Stimulated activated naive CD8-positive, alpha-beta T cell treated with anti-CD3 and anti-CD28 coated beads, Interleukin-15, amount 100 ng/mL, for 72 hours (primary cell): ENCODE measurements around the gene CDKAL1.
A peak's percentile ranks its signal among the peaks of the same experiment; 100 is the strongest.
"Not testable (repeated sequence)": the region's sequence is repeated elsewhere in the genome, so short reads cannot be mapped to it uniquely, and the experiment has no call there.

Experiments
- ATAC-seq: fragments of 150-1000 bp; cut with Tn5 transposase; 2 replicates; pipeline ENCODE4 v1.10.0; 2021; ENCODE audit warnings: mild to moderate bottlenecking, moderate library complexity
- DNase-seq, 2 donors: peaks; one replicate each; pipeline ENCODE4 v3.0.0; 2021 to 2022
- H3K27ac Mint-ChIP-seq, 2 donors: one replicate each; pipeline ENCODE4 v1.8.0; 2022; ENCODE audit warnings: mild to moderate bottlenecking in 2 of 2, mixed read lengths in 2 of 2, moderate library complexity in 2 of 2
- H3K27me3 Mint-ChIP-seq: one replicate; pipeline ENCODE4 v1.8.0; 2022; ENCODE audit warnings: mixed read lengths
- H3K4me1 Mint-ChIP-seq: one replicate; pipeline ENCODE4 v1.8.0; 2022; ENCODE audit warnings: mild to moderate bottlenecking, mixed read lengths
- H3K4me3 Mint-ChIP-seq, 2 donors: one replicate each; pipeline ENCODE4 v1.8.0; 2022; ENCODE audit warnings: mild to moderate bottlenecking in 2 of 2, mixed read lengths in 2 of 2, moderate library complexity in 1 of 2
- H3K9me3 Mint-ChIP-seq, 2 donors: one replicate each; pipeline ENCODE4 v1.8.0; 2022; ENCODE audit warnings: mixed read lengths in 2 of 2

CDKAL1 gene

DNA sequence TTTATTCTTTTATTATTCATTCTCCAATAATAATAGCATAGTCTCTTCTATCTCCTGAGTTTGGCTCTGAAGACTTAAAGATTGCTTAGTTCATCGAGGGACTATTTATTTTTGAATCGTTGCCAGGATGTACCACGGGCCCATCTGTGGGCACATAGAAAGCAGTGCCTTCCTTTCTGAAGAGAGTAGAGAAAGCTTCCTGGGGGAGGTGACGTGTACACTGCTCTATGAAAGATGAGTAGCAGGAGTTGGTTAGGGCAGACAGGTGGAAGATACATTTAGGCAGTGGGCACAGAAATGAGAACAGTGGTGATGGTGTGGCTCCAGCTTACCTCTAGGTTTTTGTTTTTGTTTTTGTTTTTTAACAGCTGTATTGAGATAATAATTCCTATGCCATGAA, 98.4 kb downstream of the CDKAL1 start:
- ATAC-seq: peak; percentile 66
- Mint-ChIP-seq H3K4me3 (no peak overlapping the region), H3K9me3 (peaks cover 0 to 7% of the 10 kb centered on the region in 2 donors), H3K27ac (peak overlapping the region in 1 of 2 donors; percentile 11), H3K4me1 (peaks cover 50% of the 10 kb centered on the region), H3K27me3 (no peaks in the 10 kb centered on the region)
- DNase-seq: no peak

DNA sequence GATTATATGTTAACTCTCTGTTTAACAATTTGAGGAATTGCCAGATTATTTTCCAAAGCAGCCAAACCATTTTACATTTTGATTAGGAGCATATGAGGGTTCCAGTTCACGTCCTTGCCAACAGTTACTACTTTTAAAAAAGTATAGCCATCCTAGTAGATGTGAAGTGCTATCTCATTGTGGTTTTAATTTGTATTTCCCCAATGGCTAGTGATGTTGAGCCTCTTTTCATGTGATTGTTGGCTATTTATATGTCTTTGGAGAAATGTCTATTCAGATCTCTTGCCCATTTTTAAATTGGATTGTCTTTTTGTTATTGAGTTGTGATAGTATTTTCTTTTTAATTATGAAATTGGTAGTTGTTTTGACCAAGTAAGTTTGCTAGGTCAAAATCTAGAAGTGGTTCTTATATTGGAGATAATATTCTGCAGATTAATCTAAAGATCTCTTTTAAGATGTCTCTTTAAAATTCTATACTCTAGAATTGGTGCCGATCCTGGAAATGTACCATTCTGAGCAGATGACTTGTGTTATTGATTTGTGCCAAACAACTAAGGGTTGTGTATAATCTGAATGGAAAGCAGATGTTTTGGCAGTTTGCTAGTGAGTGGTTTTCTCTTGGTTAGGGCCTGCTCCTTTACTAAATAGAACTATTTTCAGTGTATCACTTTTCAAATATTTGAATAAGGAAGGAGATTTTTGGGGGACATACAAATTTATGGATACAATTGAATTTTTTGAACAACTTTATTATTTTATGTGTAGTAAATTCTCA, 99.5 kb downstream of the CDKAL1 start:
- no peak overlapping the region for H3K27ac Mint-ChIP-seq
- H3K9me3 Mint-ChIP-seq: peaks cover 0 to 7% of the 10 kb centered on the region in 2 donors
- DNase-seq (no peak), ATAC-seq (no peak)
- no peak overlapping the region for H3K4me3 Mint-ChIP-seq
- H3K4me1 Mint-ChIP-seq: peaks cover 48% of the 10 kb centered on the region
- no peaks in the 10 kb centered on the region for H3K27me3 Mint-ChIP-seq

DNA sequence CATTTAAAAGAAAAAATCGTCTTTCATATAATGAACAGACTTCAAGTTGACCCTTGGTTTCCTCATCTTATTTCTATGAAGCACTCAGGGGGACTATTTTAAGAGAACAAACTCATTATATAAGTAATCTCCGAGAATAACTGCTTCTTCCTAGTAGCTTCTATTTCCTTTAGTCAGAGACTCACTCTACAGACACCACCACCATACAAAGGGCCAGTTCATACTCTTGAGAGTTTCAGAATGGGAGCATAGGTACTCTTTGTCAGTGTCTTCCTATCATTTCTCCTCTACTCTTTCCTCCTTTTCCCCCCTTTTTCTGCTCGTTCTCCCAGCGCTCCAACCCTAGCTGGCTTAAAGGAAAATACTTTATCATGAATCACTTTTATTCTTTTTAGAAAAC, 104.9 kb downstream of the CDKAL1 start:
- no peak overlapping the region for H3K4me3 Mint-ChIP-seq

DNA sequence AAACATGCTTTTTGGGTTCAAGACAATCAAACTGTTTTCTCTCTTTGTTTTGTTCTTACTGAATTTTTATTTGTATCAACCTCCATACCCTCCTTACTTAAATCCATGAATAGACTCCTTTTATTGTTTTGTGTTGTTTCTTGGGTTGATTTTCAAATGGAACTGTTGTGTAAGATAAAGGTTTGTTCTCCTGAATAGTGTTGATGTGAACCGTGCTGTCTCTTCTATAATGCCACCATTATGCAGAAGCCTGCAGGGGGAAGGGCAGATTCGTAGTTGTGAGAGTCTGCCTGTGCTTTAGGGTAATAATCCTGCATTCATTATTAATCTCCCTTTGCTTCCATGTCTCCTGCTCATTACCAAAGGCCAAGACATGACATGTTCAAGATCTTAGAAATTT, 105.9 kb downstream of the CDKAL1 start:
- Mint-ChIP-seq H3K9me3 (no peaks in the 10 kb centered on the region), H3K4me3 (no peak overlapping the region), H3K4me1 (no peaks in the 10 kb centered on the region), H3K27me3 (no peaks in the 10 kb centered on the region), H3K27ac (no peak overlapping the region)
- ATAC-seq (no peak), DNase-seq (no peak)

More for the DNA sequence above, 104.9 kb downstream of the CDKAL1 start:
- Mint-ChIP-seq H3K27me3 (no peaks in the 10 kb centered on the region), H3K9me3 (peaks cover 0 to 5% of the 10 kb centered on the region in 2 donors), H3K4me1 (peaks cover 4% of the 10 kb centered on the region), H3K27ac (no peak overlapping the region)
- DNase-seq: no peak
- ATAC-seq: no peak

DNA sequence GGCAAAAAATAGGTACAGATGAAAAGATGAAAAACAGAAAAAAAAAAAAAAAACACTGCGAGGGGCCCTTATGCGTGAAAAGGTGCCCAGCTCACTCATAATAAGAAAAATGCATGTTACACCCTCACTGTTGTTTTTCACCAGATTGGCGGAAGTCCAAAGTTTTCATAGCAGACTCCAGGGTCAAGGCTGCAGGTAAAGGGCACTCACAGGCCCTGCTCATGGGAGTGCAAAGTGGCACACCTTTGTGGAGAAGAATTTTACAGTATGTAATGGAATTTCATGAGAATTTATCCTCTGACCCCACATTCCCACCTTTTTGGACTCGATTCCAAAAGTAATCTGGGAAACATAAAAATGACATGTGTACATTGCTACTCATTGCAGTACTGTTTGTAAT, 108.2 kb downstream of the CDKAL1 start:
- ATAC-seq (no peak), DNase-seq (no peak)
- Mint-ChIP-seq H3K9me3 (no peaks in the 10 kb centered on the region), H3K4me1 (peaks cover 2% of the 10 kb centered on the region), H3K4me3 (no peak overlapping the region), H3K27me3 (no peaks in the 10 kb centered on the region), H3K27ac (no peak overlapping the region)

DNA sequence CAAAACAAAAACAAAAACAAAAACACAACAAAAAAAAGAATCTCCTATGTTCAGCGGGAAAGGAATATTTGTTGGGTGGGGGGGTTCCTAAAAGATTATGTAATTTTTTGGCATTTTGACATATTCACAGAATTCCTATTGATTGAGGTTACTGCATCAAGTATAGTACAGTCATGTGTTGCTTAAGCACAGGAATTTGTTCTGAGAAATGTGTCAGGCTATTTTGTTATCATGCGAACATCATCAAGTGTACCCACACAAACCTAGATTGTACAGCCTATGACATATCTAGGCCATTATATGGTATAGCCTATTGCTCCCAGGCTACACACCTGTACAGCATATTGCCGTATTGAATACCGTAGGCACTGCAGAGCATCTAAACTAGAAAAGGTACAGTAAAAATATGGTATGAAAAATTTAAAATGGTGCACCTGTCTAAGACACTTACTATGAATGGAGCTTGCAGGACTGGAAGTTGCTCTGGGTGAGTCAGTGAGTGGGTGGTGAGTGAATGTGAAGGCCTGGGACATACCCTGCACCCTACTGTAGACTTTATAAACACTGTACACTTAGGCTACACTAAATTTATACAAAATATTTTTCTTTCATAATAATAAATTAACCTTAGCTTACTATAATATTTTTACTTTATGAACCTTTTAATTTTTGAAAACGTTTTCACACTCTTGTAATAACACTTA, 110.6 kb downstream of the CDKAL1 start:
- DNase-seq: no peak

DNA sequence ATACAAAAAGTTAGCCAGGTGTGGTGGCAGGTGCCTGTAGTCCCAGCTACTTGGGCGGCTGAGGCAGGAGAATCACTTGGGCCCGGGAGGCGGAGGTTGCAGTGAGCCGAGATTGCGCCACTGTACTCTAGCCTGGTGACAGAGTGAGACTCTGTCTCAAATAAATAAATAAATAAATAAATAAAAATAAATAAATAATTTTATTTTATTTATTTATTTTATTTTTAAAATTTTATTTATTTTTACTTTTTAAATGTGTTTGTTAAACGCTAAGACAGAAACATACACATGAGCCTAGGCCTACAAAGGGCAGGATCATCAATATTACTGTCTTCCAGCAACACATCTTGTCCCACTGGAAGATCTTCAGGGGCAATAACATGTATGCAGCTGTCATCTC, 111.3 kb downstream of the CDKAL1 start:
- H3K4me1 Mint-ChIP-seq, DNase-seq, ATAC-seq, H3K9me3 Mint-ChIP-seq, H3K4me3 Mint-ChIP-seq, H3K27me3 Mint-ChIP-seq, H3K27ac Mint-ChIP-seq: not testable (repeated sequence)

More for the DNA sequence above, 110.6 kb downstream of the CDKAL1 start:
- Mint-ChIP-seq H3K4me3 (peak overlapping the region in 1 of 2 donors; percentile 33), H3K4me1 (peaks cover 6% of the 10 kb centered on the region), H3K27ac (no peak overlapping the region), H3K9me3 (peaks cover 0 to 3% of the 10 kb centered on the region in 2 donors), H3K27me3 (no peaks in the 10 kb centered on the region)
- ATAC-seq: no peak

DNA sequence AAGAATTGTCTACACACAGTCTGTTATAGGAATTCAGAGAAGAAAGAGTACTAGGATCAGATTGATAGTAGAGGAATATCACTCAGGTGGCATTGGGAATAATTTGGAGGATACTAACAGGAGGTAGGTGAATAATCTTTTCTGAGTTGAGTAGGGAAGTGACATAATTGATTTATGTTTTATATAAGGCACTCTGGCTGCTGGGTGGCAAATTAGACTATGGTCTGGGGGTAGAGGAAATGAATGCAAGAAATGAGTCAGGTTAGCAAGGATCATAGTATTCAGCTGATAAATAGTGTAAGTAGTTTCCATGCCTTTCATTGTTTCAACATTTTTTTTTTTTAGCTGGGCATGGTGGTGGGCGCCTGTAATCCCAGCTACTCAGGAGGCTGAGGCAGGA, 113.3 kb downstream of the CDKAL1 start:
- Mint-ChIP-seq H3K27ac (no peak overlapping the region), H3K4me1 (peaks cover 22% of the 10 kb centered on the region), H3K4me3 (no peak overlapping the region), H3K9me3 (peaks cover 0 to 4% of the 10 kb centered on the region in 2 donors), H3K27me3 (no peaks in the 10 kb centered on the region)
- peak; percentile 72 for ATAC-seq
- DNase-seq: no peak

DNA sequence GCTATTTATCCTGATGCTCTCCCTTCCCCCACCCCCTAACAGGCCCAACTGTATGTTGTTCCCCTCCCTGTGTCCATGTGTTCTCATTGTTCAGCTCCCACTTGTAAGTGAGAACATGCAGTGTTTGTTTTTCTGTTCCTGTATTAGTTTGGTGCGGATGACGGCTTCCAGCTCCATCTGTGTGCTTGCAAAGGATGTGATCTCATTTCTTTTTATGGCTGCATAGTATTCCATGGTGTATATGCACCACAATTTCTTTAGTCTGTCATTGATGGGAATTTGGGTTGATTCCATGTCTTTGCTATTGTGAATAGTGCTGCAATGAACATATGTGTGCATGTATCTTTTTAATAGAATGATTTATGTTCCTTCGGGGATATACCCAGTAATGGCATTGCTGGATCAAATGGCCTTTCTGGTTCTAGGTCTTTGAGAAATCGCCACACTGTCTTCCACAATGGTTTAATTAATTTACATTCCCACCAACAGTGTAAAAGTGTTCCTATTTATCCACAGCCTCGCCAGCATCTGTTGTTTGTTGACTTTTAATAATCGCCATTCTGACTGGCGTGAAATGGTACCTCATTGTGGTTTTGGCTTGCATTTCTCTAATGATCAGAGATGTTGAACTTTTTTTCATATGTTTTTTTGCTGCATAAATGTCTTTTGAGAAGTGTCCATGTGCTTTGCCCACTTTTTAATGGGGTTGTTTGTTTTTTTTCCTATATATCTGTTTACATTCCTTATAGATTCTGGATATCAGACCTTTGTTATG, 115.6 kb downstream of the CDKAL1 start:
- H3K9me3 Mint-ChIP-seq, H3K27ac Mint-ChIP-seq, DNase-seq, H3K27me3 Mint-ChIP-seq, ATAC-seq, H3K4me3 Mint-ChIP-seq: not testable (repeated sequence)
- H3K4me1 Mint-ChIP-seq: peaks cover 23% of the 10 kb centered on the region

DNA sequence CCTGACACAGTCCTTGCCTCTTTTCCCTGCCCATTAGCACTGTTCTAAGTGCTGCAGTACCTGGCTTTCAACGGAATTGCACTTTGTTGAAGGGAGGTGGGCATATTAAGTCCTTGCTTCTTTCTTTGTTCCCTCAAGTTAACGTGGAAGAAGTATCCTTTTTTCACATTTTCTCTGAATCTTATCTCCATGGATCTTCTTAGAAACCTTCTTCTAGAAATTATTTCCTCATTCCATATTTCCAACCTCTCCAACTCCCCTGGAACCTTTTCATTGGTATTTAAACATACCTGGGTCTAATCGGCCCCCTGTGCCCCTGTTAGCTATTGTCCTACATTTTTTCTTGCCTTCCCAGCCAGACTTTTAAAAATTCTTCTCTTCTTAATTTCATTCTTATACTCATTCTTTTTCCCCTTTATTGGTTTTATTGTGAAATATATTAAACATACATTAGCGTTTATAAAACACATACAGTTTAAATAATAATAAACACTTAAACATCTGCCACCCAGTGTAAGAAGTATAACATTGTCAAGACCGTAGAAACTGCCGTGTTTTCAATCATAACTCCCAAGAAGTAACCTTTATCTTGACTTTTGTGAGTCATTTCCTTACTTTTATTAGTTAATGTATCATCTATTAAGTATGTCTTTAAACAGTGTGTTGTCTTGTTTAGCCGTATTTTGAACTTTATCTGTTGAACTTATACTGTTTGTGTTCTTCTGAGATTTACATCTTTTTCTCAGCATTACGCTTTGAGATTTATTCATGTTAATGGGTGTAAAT, 118.2 kb downstream of the CDKAL1 start:
- Mint-ChIP-seq H3K4me3 (no peak overlapping the region), H3K4me1 (peaks cover 25% of the 10 kb centered on the region), H3K27me3 (no peaks in the 10 kb centered on the region), H3K27ac (no peak overlapping the region), H3K9me3 (peaks cover 0 to 4% of the 10 kb centered on the region in 2 donors)
- ATAC-seq (no peak), DNase-seq (no peak)

DNA sequence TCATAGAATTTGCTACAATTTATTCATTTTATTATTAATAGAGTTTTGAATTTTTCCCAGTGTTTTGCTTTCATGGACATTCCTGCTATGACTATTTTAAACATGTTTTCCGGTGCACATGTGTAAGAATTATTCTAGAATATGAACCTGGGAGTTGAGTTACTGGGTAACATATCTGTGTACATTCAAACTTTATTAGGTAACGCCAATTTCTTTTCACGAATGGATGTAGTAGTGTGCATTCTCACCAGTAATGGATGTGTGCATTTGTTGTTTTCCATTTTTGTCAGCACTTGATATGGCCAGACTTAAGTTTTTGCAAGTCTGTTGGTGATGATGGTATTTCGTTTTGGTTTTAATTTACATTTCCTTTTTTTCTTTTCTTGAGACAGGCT, 118.8 kb downstream of the CDKAL1 start:
- H3K27me3 Mint-ChIP-seq: no peaks in the 10 kb centered on the region
- H3K27ac Mint-ChIP-seq: no peak overlapping the region
- H3K4me1 Mint-ChIP-seq: peaks cover 22% of the 10 kb centered on the region
- no peak for DNase-seq
- peaks cover 0 to 4% of the 10 kb centered on the region in 2 donors for H3K9me3 Mint-ChIP-seq
- H3K4me3 Mint-ChIP-seq: no peak overlapping the region
- ATAC-seq: no peak

DNA sequence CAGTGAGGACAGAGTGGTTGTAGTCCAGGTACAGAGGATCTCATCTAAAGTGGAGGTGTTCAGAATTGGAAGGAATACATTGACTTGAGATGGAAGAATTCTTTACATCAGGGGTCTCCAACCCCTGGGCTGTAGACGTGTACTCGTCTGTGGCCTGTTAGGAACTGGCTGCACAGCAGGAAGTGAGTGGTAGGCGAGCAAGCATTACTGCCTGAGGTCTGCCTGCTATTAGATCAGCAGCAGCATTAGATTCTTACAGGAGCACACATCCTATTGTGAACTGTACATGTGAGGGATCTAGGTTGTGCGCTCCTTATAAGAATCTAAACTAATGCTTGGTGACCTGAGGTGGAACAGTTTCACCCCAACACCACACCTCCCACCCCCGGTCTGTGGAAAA, 121.1 kb downstream of the CDKAL1 start:
- Mint-ChIP-seq H3K27me3 (no peaks in the 10 kb centered on the region), H3K27ac (no peak overlapping the region), H3K4me1 (peaks cover 22% of the 10 kb centered on the region), H3K4me3 (no peak overlapping the region), H3K9me3 (no peaks in the 10 kb centered on the region)
- ATAC-seq (no peak), DNase-seq (no peak)

DNA sequence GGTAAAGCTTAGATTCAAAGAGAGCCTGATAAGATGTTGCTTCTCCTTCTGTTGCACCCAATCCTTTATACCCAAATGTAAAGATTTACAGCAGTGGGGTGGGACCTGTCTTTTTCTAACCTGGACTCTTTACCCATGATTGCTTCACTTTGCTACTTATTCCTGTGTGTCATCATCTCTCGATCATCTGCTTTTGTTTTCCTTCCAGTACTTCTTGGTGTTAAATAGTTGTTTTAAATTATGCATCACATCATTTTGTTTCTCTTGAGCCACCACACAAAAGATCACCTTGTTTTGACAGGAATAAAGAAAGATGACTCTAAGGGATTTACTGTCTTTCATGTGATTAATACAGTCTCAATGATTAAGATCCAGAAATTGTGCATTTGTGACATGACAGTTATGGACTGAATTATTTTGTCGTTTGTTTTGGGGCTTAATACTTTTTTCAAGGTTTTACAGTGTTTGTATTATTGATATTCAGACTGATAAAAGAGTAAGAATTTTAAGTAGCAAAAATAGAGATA, 123.1 kb downstream of the CDKAL1 start:
- H3K9me3 Mint-ChIP-seq: no peaks in the 10 kb centered on the region
- no peaks in the 10 kb centered on the region for H3K27me3 Mint-ChIP-seq
- H3K4me3 Mint-ChIP-seq: no peak overlapping the region
- H3K27ac Mint-ChIP-seq: no peak overlapping the region
- DNase-seq: no peak
- no peak for ATAC-seq
- H3K4me1 Mint-ChIP-seq: peaks cover 19% of the 10 kb centered on the region

DNA sequence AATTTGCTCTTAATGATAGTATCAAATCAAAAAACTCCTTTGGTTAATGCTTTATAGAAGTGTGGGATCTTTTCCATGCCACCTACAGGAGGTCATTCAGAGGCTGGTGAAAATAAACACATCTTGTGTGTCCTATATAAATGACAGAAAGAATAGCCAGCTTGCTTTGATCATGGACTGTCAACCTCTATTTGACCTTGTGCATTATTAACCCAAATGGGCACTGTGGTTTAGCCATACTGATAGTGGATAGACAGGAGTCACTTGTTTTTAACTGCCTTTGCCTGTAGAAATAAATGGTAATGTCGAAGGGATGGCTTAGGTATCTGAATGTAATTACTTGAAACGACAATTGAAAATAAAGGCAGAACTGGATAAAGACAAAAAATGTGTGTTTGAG, 123.8 kb downstream of the CDKAL1 start:
- H3K27ac Mint-ChIP-seq: no peak overlapping the region
- no peaks in the 10 kb centered on the region for H3K27me3 Mint-ChIP-seq
- H3K9me3 Mint-ChIP-seq: no peaks in the 10 kb centered on the region
- peaks cover 15% of the 10 kb centered on the region for H3K4me1 Mint-ChIP-seq
- DNase-seq: no peak
- H3K4me3 Mint-ChIP-seq: no peak overlapping the region
- no peak for ATAC-seq

DNA sequence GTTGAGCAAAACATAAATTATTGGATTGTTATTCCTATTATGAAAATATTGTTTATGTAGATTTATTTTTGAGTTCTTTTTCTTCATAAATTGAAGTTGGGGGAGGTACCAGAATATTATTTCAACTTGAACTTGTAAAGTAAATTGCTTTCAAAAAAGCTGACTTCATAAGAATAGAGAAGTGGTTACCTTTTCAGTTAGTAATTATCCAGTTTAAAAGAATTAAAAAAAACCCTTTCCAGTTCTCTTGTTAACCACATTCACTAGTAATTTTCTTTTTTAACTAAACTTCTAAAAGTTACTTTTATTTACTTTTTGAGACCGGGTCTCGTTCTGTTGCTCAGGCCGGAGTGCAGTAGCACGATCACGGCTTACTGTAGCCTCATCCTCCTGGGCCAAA, 124.3 kb downstream of the CDKAL1 start:
- no peak for DNase-seq
- no peak overlapping the region for H3K4me3 Mint-ChIP-seq
- H3K9me3 Mint-ChIP-seq: no peaks in the 10 kb centered on the region
- peaks cover 15% of the 10 kb centered on the region for H3K4me1 Mint-ChIP-seq
- H3K27me3 Mint-ChIP-seq: no peaks in the 10 kb centered on the region
- ATAC-seq: no peak
- H3K27ac Mint-ChIP-seq: no peak overlapping the region
